Nephron progenitor cell (in vitro differentiated cells): ENCODE measurements around the gene ISM2.
A peak's percentile ranks its signal among the peaks of the same experiment; 100 is the strongest.
"Not testable (repeated sequence)": the region's sequence is repeated elsewhere in the genome, so short reads cannot be mapped to it uniquely, and the experiment has no call there.

Experiments
- DNase-seq: peaks from one replicate; pipeline ENCODE4 v3.0.0; 2021
- H3K27ac Mint-ChIP-seq: 2 replicates; pipeline ENCODE4 v1.8.0; 2021; ENCODE audit warnings: mild to moderate bottlenecking, moderate library complexity, mixed read lengths
- H3K27me3 Mint-ChIP-seq: 2 replicates; pipeline ENCODE4 v1.8.0; 2021; ENCODE audit warnings: mild to moderate bottlenecking, low read depth, mixed read lengths; ENCODE audit not compliant: poor library complexity
- H3K36me3 Mint-ChIP-seq: 2 replicates; pipeline ENCODE4 v1.8.0; 2021; ENCODE audit warnings: low read depth, mixed read lengths
- H3K4me1 Mint-ChIP-seq: 2 replicates; pipeline ENCODE4 v1.8.0; 2021; ENCODE audit warnings: mixed read lengths
- H3K4me3 Mint-ChIP-seq: 2 replicates; pipeline ENCODE4 v1.8.0; 2021; ENCODE audit warnings: mild to moderate bottlenecking, moderate library complexity, mixed read lengths
- H3K9me3 Mint-ChIP-seq: 2 replicates; pipeline ENCODE4 v1.8.0; 2021; ENCODE audit warnings: mild to moderate bottlenecking, moderate library complexity, mixed read lengths
- TF ChIP-seq, protein P1 (sequence below): fragments of 200-600 bp; sonication (generic); IDR thresholded peaks from 2 replicates; pipeline ENCODE4 v1.5.0; 2021; ENCODE audit warnings: antibody characterized with exemption

The ISM2 gene

DNA sequence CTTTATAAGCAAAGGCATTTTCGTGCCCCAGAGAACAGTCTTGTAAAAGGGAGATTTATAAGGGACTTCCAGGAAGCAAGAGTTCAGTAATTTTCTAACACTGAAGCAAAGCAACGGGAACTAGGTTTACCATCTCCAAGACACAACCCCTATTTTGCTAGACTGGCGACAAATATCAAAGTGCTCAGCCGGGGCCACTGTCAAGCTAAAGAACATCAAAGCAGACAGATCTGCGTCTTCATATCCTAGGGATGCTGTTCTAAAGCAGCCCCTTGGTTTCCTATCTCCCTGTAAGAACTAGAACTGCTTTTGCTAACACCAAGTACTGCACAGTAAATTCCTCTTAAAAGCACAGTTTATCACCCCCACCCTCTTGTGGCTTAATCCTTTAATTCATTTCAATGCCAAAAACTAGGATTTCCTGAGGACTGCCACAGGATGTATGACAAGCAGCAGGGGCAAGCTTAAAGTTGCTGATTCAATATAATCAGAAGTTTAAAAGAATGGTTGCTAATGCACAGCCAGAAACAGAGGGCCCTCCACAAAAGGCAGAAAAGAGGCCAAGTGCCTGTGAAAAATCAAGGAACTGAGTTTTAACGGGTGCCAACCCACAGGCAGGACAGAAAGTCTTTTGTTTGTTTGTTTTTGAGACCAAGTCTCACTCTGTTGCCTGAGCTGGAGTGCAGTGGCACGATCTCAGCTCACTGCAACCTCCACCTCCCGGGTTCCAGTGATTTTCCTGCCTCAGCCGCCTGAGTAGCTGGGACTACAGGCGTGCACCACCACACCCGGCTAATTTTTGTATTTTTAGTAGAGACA is 44.0 kb upstream of the ISM2 start:
- Mint-ChIP-seq H3K36me3 (peaks cover 24% of the 10 kb centered on the region), H3K9me3 (no peaks in the 10 kb centered on the region), H3K27me3 (no peaks in the 10 kb centered on the region), H3K4me3 (no peak overlapping the region), H3K27ac (peak overlapping the region; percentile 90), H3K4me1 (peaks cover 31% of the 10 kb centered on the region)
- TF ChIP-seq, protein P1, sequence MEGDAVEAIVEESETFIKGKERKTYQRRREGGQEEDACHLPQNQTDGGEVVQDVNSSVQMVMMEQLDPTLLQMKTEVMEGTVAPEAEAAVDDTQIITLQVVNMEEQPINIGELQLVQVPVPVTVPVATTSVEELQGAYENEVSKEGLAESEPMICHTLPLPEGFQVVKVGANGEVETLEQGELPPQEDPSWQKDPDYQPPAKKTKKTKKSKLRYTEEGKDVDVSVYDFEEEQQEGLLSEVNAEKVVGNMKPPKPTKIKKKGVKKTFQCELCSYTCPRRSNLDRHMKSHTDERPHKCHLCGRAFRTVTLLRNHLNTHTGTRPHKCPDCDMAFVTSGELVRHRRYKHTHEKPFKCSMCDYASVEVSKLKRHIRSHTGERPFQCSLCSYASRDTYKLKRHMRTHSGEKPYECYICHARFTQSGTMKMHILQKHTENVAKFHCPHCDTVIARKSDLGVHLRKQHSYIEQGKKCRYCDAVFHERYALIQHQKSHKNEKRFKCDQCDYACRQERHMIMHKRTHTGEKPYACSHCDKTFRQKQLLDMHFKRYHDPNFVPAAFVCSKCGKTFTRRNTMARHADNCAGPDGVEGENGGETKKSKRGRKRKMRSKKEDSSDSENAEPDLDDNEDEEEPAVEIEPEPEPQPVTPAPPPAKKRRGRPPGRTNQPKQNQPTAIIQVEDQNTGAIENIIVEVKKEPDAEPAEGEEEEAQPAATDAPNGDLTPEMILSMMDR = no peak
- DNase-seq = no peak

DNA sequence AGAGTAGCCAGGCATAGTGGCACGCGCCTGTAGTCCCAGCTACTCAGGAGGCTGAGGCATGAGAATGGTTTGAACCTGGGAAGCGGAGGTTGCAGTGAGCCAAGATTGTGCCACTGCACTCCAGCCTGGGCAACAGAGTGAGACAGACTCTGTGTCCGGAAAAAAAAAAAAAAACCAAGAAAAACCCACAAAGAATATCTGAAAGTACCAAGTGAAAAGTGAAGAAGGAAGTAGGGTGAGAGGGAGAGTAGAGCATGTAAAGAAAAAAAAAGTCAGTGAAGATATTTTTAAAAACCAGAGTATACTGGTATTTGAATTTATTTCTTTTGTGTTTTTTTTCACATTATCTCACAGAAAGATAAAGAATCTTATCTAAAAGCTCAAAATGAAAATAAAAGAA is 43.3 kb upstream of the ISM2 start:
- no peak overlapping the region for H3K4me3 Mint-ChIP-seq
- TF ChIP-seq, protein P1 = no peak
- H3K27me3 Mint-ChIP-seq = no peaks in the 10 kb centered on the region
- no peaks in the 10 kb centered on the region for H3K9me3 Mint-ChIP-seq
- no peak for DNase-seq
- H3K27ac Mint-ChIP-seq = peak overlapping the region; percentile 94
- H3K4me1 Mint-ChIP-seq = peaks cover 36% of the 10 kb centered on the region
- H3K36me3 Mint-ChIP-seq = peaks cover 20% of the 10 kb centered on the region

DNA sequence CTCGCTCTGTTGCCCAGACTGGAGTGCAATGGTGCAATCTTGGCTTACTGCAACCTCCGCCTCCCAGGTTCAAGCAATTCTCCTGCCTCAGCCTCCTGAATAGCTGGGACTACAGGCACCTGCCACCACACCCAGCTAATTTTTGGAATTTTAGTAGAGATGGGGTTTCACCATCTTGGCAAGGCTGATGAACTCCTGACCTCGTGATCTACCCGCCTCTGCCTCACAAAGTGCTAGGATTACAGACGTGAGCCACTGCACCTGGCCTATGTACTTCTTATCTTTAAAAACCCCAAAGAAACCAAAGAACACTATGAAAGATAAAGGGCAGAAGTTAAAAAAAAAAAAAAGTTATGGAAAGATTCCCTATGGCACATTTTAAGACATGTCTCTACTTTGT is 38.3 kb upstream of the ISM2 start:
- not testable (repeated sequence) for DNase-seq, H3K9me3 Mint-ChIP-seq, H3K27me3 Mint-ChIP-seq, H3K4me3 Mint-ChIP-seq
- Mint-ChIP-seq H3K27ac (peak overlapping the region; percentile 13), H3K36me3 (peaks cover 34% of the 10 kb centered on the region), H3K4me1 (peaks cover 13% of the 10 kb centered on the region)

DNA sequence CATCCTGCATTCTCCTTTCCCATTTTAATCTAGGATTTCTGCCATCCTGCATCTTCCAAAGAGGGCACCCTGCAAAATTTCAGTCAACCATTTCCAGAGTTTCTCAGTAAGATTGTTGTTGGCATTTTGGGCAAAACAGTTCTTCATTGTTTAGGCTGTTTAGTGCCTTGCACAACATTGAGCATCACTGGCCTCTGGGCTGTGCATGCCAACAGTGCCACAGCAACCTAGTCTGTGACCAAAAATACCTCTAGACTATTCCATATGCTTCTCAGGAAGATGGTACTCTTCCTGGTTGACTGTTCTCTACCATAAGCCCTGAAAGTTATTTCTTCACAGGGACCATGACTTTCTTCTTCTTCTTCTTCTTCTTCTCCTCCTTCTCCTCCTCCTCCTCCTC is 32.5 kb upstream of the ISM2 start:
- no peaks in the 10 kb centered on the region for H3K4me1 Mint-ChIP-seq
- H3K27ac Mint-ChIP-seq = no peak overlapping the region
- TF ChIP-seq, protein P1 = no peak
- peaks cover 36% of the 10 kb centered on the region for H3K36me3 Mint-ChIP-seq
- H3K27me3 Mint-ChIP-seq = no peaks in the 10 kb centered on the region
- DNase-seq = no peak
- no peaks in the 10 kb centered on the region for H3K9me3 Mint-ChIP-seq
- no peak overlapping the region for H3K4me3 Mint-ChIP-seq

DNA sequence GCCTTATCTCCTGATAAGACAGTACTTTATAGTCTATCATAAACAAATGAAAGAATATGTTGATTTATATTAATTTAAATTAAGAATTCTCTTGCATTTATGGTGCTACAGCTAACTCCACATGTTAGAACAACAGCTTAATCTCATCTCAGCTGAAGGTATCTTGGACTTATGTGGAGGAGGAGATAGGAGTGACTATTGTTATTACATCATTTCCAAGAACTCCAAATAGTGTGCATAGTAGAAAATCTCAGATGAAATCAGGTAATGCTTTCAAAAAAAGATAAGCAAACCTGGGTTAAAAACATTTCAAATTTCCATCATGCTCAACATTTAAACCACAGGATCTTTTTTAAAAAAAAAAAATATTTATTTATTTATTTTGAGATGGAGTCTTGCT is 31.3 kb upstream of the ISM2 start:
- Mint-ChIP-seq H3K4me3 (no peak overlapping the region), H3K27ac (no peak overlapping the region), H3K36me3 (peaks cover 26% of the 10 kb centered on the region), H3K27me3 (no peaks in the 10 kb centered on the region), H3K4me1 (no peaks in the 10 kb centered on the region), H3K9me3 (no peaks in the 10 kb centered on the region)
- TF ChIP-seq, protein P1 = no peak
- DNase-seq = no peak

DNA sequence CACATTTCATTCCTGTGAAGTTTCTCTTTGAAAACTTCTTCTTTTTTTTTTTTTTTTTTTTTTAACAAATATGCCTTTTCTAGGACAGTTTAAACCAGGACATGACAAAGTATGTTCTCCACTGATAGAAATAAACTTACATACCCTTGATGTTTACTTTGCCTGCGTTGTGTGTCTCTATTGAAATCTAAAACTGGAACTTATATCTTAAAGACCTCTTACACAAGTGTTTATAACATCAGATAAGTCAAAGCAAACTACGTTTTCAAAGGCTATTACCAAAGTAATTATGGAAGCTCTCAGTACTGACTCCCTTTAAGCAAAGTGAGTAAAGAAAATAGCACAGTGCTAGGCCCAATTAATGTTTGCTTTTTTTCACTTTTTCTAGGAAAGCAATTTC is 30.6 kb upstream of the ISM2 start:
- TF ChIP-seq, protein P1 = no peak
- no peaks in the 10 kb centered on the region for H3K27me3 Mint-ChIP-seq
- no peak overlapping the region for H3K4me3 Mint-ChIP-seq
- no peak overlapping the region for H3K27ac Mint-ChIP-seq
- peaks cover 26% of the 10 kb centered on the region for H3K36me3 Mint-ChIP-seq
- H3K4me1 Mint-ChIP-seq = no peaks in the 10 kb centered on the region
- DNase-seq = no peak
- H3K9me3 Mint-ChIP-seq = no peaks in the 10 kb centered on the region

DNA sequence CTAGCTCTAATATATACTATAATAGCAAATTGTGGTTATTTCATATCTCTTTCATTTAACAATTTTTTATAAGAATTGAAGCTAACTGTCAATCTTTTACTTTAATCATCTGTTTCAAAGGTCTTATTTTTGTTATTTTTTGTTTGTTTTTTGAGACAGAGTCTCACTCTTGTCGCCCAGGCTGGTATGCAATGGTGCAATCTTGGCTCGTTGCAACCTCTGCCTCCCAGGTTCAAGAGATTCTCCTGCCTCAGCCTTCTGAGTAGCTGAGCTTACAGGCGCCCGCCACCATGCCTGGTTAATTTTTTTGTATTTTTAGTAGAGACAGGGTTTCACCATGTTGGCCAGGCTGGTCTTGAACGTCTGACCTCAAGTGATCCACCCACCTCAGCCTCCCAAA is 30.1 kb upstream of the ISM2 start:
- not testable (repeated sequence) for DNase-seq, H3K4me1 Mint-ChIP-seq, H3K4me3 Mint-ChIP-seq, H3K27me3 Mint-ChIP-seq, H3K9me3 Mint-ChIP-seq, H3K27ac Mint-ChIP-seq
- H3K36me3 Mint-ChIP-seq = peaks cover 21% of the 10 kb centered on the region
